HG03439 (cell line): ENCODE data around the gene SUPT4H1.

Experiments used
- ATAC-seq: cut with Tn5 transposase; IDR thresholded peaks from one replicate; pipeline ENCODE4 v1.9.1; 2021; ENCODE audit warnings: mild to moderate bottlenecking, moderate library complexity; ENCODE audit not compliant: unreplicated experiment

The SUPT4H1 gene

DNA sequence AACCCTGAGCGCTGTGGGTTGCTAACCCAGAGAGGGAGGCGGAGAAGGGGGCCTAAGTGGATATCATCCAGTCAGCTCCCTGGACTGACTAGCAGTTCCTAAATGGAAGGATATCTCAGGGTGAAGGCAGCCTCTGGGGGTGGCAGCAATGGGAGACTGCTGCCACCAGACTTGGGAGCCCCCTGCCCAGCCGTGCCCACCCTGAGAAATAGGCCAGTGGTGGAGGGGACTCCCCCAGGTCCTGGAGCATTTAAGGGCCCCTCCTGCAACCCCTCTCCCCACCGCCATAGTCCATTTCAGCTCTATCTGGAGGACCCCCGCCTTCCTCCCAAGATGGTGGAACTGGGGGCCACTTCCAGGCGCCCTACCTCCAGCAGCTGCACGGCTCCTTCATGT lies 31.8 kb downstream of the SUPT4H1 start:
- no peak for ATAC-seq

DNA sequence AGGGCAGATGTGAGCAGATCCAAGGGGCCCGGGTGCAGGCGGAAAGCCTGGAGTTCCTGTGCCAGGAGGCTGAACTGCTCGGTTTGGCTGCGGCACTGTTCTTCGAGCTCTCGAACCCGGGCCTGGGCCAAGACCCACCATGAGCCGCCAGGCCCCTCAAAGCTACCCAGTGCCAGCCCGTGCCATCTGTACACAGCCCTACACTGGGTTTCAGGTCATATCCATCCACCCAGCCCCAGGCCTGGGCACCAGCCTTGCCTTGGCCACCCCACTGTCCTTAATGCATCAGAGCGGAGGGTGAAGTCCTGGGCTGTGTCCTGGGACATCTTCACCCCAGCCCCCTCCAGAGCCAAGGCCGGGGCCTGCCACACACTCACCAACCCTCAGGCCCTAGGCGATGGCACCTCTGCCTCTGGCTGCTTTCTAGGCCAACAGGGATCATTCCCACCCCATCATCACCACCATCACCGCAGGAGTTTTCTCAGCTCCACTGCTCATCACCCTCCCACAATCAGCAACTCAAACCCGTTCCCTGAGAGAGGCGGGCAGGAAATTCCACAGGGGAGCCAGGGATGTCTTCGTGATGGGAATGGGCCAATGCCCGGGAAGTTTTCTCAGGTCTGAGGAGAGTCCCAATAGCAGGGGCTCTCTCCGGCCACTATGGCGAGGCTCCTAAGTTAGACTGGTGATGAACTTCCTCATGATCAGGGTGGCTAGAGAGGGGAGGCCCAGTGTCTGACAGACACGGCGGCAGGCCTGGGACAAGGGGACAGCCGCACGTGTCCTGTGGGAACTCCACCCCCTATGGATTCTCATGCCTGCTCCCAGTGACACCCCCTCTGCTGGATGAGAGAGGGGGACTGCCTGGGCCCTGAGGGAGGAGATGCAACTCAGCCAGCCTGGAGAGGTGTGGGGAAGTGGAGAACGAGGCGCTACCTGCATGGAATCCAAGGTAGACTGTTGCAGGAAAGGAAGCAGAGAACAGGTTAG lies 32.5 kb downstream of the SUPT4H1 start:
- ATAC-seq: no peak

DNA sequence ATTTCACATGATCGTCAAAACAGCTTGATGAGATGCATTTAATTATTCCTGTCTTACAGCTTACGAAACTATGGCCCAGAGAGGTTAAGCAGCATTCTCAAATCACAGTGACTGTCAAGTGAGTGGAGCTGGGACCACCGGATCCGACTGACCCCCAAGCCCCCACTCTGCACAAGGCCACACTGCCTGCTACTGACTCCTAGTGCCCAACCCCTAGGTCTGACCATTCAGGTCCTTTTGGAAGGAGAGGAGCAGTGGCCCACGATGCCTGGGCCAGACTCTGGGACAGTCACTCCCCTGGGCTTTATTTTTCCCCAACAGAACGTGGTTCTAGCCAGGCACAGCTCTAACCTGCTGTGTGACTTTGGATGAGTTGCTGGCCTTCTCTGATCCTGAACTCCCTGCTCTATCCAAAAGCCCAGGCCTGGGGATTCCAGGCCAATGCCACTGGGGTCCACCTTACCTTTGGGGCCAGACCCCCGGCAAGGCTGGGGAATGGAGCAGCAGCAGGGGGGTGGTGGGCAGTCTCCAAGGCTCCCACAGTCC lies 33.3 kb downstream of the SUPT4H1 start:
- ATAC-seq: no peak

DNA sequence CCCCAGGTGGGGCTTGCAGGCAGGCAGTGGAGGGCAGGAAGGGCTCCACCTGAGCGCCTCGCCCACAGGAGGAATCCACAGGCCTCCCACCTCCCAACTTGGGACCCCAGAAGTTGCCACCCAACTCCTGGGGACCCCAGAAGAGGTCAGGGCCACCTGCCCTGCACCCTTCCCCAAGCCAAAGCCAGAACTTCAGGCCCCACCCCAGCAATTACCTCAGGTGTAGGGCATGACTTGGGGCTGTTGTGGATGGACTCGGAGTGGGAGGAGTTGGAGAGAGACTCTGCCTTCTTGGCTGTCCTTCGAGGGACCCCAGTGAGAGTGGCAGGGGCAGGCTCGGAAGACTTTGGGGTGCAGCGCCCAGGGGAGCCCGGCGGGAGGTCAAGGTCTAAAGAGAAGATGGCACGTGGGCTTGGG lies 33.9 kb downstream of the SUPT4H1 start:
- no peak for ATAC-seq

DNA sequence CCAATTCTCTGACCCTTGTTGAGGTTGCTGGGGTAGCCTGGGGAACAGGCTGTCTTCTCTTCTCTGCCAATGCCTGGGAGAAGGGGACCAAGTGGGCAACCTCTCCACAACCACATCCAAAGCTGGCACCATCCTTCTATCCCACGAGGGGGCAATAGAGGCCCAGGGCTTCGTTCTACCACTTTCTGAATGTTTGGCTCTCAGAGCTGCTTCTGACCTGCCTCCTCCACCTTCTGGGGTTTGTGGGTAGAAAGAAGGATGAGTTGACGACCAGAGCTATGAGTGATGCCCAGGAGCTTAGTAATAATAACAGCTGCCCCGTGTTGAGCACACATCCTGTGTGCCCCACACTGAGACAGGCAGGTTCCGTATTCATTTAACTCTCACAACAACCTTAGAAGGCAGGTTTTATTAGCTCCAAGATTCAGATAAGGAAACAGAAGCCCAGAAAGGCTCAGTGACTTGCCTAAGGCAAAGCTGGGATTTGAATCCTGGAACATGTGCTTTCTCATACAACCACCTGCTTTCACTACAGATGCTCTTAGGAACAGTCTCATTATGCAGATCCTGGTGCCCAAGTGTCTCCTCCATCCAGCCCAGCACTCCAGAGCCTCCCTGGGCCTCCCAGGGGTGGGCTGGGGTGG lies 34.5 kb downstream of the SUPT4H1 start:
- ATAC-seq: peak; percentile 51

DNA sequence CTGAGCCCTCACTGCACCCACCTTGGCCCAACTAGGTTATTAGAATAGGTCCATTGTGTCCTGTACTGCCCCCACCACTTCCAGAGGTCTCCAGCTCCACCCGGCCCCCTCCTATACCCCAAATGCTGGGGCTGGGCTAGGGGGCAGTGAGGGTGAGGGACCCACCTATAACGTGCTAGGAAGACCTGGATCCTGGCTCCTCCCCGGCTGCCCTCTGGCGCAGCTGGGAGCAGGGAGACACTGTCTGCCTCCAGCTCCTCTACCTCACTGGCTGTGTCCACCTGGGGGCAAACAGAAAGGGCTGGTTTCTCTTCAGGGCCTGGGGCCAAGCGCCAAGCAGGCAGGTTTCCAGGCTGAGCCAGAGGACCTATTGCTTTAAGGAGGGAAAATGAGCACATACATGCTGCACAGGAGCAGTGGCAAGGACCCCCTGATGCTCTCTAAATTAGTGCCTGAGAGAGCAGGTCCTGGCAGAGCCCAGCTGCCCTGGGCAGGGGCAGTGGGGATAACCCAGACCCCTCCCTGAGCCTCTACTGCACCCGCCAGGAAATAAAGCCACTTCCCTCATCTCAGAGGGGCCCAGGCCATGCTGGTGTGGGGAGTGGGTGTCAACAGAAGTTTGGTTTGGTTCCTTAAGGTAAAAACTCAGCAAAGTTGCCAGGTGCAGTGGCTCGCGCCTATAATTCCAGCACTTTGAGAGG lies 35.6 kb downstream of the SUPT4H1 start:
- ATAC-seq: no peak

DNA sequence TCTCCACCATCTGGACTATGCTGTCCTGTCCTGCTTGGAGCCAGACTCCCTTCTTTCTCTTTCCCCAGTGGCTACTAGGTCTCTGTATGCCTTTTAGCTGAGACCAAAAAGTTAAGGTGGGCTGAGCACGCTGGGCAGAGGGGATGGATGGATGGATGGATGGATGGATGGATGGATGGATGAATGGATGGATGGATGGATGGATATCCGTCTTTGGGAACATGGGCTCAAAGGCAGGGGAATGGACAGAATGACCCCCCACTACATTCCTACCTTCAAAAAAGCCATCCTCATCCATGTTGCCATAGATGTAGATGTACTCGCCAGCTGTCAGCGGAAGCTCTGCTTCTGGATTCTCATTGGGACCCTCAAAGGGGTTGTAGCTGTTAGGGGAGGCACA lies 36.3 kb downstream of the SUPT4H1 start:
- no peak for ATAC-seq

DNA sequence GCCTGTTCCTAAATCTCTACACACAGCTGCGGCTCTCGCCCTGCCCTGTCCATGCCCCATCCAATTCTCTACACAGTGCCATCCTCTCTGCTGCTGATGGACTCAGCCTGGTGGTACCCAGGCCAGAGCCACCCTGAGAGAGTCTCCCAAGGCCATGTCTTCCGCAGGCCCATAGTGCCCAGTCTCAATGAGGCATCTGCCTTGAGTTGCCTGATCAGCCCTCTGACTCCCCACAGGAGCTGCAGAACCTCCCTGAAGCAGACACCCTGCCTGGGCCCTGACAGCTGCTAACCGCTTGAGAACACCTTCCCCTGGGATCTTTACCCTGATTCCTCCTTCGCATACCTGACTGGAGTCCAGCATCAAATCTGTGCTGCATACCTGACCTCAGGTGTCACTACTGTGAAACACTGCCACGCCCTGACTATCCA lies 36.7 kb downstream of the SUPT4H1 start:
- ATAC-seq: no peak

DNA sequence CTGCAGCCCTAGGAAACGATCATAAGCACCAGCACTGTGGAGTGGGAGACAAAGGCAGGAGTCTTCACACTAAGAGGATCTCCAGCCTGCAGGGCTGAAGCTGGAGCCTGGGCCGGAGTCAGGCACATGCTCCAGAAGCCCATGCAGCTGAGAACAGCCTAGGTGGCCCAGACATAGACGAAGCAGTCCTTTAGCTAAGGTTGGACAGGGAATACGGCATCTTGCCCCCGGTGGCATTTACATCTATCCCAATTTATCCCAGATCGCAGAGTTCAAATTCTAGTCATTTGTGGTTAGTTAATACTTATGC lies 37.3 kb downstream of the SUPT4H1 start:
- no peak for ATAC-seq

DNA sequence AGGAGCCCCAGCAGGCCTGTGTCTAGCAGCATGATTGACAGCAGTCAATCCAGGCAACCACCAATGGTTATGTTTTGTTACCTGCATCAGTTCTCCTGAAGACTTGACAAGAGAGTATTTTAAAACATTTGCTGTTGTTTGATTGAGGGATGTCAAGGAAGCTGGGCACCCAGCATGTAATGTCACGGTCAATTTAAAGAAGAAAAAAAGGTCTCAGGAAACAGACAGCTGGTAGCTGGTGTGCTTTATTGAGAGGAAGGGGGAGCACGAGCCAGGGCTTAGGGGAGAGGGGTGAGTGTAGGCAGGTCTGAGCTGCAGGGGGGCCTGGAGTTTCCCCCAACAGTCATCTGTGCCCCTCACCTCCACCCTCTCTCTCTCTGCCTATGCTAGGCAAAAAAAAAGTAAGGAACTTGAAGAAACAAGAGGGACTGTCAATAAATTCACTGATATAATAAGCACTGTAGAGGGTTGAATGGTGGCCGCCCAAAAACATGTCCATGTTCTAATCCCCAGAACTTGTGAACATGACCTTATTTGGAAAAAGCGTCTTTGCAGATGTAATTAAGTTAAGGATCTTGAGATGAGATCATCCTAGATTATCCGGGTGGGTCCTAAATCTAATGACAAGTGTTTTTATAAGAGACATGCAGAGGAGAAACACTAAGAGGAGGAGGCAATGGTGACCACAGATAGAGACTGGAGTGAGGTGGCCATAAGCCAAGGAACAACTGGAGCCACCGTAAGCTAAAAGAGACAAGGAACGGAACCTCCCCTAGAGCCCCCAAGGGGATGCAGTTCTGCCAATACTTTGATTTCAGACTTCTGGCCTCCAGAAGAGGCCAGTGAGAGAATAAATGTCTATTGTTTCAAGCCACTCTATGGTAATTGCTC lies 37.9 kb downstream of the SUPT4H1 start:
- no peak for ATAC-seq

DNA sequence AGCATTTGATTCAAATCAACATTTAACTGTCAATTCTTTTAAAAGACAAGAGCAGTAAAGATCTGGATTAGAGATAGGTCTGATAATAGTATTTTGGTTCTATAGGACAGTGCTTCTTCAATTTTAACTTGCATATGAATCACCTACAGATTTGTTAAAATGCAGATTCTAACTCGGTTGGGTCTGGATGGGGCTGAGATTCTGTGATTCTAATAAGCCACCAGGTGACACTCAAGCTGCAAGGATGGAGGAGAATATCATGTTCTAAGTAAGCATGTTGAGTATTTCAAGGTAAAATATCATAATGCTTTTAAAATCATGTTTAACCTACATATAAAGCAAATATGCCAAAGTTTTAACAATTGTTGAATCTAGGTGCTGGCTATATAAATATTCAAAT lies 39.2 kb downstream of the SUPT4H1 start:
- no peak for ATAC-seq

DNA sequence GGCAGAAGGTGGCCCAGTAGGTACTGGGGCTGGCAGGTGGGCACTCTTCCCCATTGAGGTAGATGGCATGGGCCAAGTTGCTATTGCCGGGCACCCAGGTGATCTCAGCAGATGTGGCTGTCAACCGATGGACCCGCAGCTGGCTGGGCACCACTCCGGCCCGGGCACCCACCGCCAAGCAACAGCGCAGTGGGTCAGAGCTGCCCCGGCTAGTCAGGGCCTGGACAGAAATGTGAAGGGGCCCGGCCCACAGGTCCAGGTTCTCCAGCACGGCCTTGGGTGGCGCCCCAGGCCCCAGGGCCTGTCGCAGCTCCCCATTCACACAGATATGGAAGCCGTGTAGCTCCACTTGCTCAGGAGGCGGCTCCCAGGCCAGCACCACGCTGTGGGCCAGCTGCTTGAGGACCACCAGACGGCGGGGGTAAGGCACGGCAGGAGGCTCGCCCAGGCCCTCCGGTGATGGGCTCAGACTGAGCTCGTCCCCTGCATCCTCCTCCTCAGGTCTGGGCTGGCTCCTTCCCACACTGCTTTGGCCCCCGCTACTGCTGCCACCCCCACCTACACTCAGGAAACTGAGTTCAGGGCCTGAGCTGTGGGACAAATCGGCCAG lies 39.9 kb downstream of the SUPT4H1 start:
- no peak for ATAC-seq

DNA sequence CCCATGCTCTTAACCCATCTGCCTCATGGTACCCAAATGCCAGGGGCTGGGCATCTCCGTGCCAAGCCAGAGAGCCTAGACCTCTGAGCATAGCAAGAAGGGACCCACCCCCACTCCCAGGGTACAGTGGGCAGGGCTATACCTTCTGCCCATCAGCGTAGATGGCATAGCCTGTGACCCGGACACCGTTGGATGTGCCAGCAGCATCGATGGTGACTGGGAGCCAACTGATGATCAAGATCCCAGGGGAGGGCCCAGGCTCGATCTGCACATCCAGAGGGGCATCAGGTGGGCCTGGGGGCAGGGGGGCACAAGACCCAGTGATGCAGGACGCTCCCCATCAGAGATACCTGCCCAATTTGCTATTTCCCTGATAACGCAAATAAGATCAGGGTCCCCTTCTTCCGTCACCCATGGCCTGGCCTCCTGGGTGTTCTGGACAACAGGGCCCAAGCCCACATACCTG lies 40.5 kb downstream of the SUPT4H1 start:
- ATAC-seq: no peak

DNA sequence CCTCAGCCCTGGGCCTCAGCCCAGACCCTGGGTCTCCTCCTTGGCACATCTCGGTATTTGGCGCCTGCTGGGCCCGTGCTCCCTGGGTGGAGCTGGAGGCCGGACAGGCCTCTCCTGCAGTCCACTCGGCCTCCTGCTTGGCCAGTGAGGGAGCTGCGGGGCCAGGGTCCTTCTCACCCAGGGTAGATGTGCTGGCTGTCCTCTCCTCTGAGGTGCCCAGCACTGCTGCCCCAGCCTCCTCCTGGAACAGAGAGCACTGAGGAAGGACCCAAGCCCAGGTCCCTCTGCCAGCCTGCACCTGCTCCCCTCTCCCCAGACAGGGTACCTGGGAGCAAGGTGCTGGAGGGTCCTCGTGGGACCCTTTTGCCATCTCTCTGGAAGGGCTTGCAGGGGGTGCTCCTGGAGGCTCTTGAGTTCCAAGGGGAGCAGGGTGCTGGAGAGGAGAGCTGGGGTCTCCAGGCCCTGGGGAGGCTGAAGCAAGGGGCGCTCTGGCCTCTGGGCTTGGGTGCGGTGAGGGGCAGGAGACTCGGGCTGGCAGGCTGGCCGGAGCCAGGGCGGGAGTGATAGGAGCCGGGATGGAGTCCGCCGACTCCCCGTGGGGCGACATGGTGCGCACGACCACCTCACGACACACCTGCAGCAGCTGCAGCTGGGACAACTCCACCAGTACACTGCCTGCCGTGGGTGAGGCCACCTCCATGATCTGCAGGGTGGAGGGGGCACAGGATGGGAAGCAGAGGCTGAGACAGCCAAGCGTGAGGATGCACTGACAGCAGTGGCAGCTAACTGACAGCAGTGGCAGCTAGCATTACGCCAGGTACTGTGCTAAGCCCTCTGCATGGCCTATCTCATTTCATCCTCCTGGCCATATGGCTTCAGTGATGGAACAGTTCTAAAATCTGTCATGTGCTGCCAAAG lies 41.2 kb downstream of the SUPT4H1 start:
- ATAC-seq: no peak

DNA sequence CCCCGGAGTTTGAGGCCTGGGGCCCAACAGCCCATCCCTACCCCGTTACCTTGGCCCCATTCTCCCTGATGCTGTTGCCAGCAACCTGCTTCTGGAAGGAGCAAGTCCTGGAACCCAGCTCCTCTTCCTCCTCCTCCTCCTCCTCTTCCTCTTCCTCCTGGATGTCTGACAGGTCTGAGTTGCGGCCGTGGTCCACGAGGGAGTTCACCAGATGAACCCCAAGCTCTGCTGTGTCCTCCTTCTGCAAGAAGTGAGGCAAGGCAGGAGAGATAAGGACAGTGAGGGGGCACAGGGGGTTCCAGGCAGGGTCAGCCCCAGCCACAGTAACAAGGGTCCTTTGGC lies 42.1 kb downstream of the SUPT4H1 start:
- ATAC-seq: no peak

DNA sequence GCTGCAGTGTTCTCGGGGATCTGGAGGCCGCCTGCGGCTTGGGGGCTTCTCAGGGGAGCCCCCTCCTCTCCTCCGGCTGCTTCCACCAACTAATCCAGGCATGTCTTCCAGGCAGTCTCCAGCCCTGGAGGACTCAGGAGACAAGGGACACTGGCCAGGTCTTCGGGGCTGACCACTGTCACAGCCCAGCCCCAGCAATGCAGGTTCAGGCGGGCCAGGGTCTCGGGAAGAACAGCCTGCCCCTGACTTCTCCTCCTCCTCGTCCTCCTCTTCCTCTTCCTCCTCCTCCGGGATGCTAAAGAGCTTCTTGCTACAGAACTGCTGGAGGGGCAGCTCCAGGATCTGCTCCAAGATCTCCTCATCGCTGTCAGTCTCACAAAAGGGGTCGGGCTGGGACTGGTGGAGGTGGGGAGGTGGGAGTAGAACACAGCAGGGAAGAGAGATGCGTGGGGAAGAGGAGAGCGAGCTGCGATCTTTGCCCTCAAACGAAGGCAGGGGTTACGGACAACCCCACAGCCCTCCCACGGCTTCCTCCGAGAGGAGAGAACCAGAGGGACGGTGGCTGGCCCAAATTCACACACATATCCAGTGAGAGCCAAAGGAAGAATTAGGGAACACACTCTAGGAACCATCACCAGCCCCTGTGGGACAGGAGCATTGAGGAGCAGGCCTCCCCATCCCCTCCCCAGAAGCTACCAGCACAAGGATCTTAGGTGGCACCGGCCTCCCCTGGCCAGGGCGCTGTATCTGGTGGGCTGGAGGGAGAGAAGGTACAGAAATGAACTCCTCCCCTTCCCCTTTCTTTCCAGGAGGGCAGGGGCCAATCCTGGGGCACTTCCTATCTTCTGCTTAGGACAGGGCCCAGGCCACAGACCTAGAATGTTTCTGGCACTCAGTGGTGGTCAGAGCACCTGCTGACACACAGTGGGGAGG lies 42.8 kb downstream of the SUPT4H1 start:
- ATAC-seq: no peak

DNA sequence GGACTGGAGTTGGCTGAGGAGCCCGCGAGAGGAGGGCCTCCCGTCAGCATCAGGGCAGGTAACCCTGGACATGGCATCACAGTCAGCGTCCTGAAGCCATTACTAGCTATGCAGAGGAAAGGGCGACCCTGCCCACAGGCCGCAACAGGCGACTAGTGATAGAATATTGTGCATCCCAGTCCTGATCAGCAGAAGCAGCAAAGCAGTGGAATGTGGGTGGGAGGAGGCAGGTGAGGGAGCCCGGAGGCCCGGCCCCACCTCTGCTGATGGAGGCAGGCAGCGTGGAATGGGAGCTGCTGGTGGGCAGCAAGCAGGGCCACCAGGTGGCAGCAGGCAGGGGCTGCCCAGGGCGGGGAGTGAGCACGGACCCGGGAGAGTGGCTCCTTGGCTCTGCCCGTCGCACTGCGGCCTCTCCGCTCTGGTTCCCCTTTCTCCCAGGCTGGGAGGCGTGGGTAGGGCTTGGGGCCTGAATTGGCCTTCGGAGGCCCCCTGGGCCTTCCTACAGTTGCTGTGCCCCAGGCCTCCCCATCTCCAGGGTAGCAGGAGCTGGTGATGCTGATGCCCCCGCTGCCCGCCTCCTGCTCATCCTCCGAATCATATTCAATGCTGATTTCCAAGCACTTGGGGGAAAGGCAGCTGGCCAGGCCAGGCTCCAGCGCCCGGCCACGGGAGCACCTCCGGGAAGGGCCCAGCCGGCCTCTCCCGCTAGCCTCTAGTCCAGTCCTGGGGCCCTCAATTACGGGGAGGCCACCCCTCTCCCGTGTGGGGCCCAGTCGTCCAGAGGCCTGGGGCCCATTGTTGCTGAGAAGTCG lies 43.6 kb downstream of the SUPT4H1 start:
- no peak for ATAC-seq
